Karpas-422 (cell line): ENCODE measurements around the gene UNKL. TPM values are rescaled to one million over a fixed set of nuclear protein-coding genes. Genes with fewer than 3 reads are reported as not detected.

Experiments
- DNase-seq: peaks from one replicate; pipeline ENCODE4 v3.0.0-alpha.2; 2015
- H2AFZ ChIP-seq: fragments of 200-600 bp; sonication (generic); 2 replicates; pipeline ENCODE4 v1.6.1; 2014; ENCODE audit warnings: antibody characterized with exemption, low read length, mixed read lengths
- H3K27ac ChIP-seq: fragments of 200-600 bp; sonication (generic); 2 replicates; pipeline ENCODE4 v1.5.1; 2014; ENCODE audit warnings: mild to moderate bottlenecking, low read length, moderate library complexity
- H3K27me3 ChIP-seq: fragments of 200-600 bp; sonication (generic); 2 replicates; pipeline ENCODE4 v1.6.1; 2014; ENCODE audit warnings: low read length, mixed read lengths
- H3K36me3 ChIP-seq: fragments of 200-600 bp; sonication (generic); 2 replicates; pipeline ENCODE4 v1.6.1; 2014; ENCODE audit warnings: low read length, mixed read lengths; ENCODE audit not compliant: insufficient read depth
- H3K4me1 ChIP-seq: fragments of 200-600 bp; sonication (generic); 2 replicates; pipeline ENCODE4 v1.6.1; 2014; ENCODE audit warnings: mild to moderate bottlenecking, low read length, mixed read lengths
- H3K4me2 ChIP-seq: fragments of 200-600 bp; sonication (generic); 2 replicates; pipeline ENCODE4 v1.6.1; 2014; ENCODE audit warnings: low read length, low read depth, mild to moderate bottlenecking; ENCODE audit not compliant: poor library complexity, severe bottlenecking
- H3K4me3 ChIP-seq: fragments of 200-600 bp; sonication (generic); 2 replicates; pipeline ENCODE4 v1.5.1; 2014; ENCODE audit warnings: mild to moderate bottlenecking, antibody characterized with exemption, low read length, mixed read lengths
- H3K79me2 ChIP-seq: fragments of 200-600 bp; sonication (generic); 2 replicates; pipeline ENCODE4 v1.6.1; 2014; ENCODE audit warnings: mild to moderate bottlenecking, low read length, mixed read lengths
- H3K9ac ChIP-seq: fragments of 200-600 bp; sonication (generic); 2 replicates; pipeline ENCODE4 v1.6.0; 2014; ENCODE audit warnings: low read length
- H3K9me2 ChIP-seq: fragments of 200-600 bp; sonication (generic), shearing (Covaris generic); replicated peaks from 2 replicates; pipeline ENCODE4 v1.6.0; 2014; ENCODE audit warnings: mild to moderate bottlenecking, low read length, moderate library complexity; ENCODE audit not compliant: insufficient read depth
- H3K9me3 ChIP-seq: fragments of 300-700, 200-600 bp; sonication (generic); 2 replicates; pipeline ENCODE4 v1.6.1; 2014; ENCODE audit warnings: low read length, mixed read lengths
- H4K20me1 ChIP-seq: fragments of 200-600 bp; sonication (generic); 2 replicates; pipeline ENCODE4 v1.6.1; 2014; ENCODE audit warnings: mild to moderate bottlenecking, antibody characterized with exemption, low read length, low read depth; ENCODE audit not compliant: insufficient read depth
- total RNA-seq: library from RNA; depleted of rRNA; stranded (reverse); fragments of >200 nt; shearing (Covaris generic); gene quantifications from 2 replicates; pipeline ENCODE4 v1.2.3, GENCODE V29; 2014; ENCODE audit warnings: low replicate concordance

UNKL gene
- total RNA-seq, 1 experiment from 2014 or later, result 20.8 TPM

DNA sequence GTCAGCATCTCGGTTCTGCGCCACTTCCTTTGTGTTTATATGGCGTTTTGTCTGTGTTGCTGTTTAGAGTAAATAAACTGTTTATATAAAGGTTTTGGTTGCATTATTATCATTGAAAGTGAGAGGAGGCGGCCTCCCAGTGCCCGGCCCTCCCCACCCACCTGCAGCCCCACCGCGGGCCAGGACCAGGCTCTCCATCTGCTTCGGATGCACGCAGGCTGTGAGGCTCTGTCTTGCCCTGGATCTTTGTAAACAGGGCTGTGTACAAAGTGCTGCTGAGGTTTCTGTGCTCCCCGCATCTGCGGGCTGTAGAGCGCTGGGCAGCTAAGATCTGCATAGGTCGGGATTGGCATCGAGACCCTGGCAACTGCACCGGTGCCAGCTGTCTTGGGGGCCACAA, 89.2 kb downstream of the UNKL start:
- Histone ChIP-seq H3K27ac (no peak overlapping the region), H3K36me3 (0 out of 2 replicates have a peak, but pooled peaks cover 3% of the 10 kb centered on the region), H3K9me3 (peaks cover 4% of the 10 kb centered on the region), H3K4me3 (no peak overlapping the region), H3K4me2 (no peak overlapping the region), H3K79me2 (no peaks in the 10 kb centered on the region), H3K4me1 (no peaks in the 10 kb centered on the region), H2AFZ (no peak overlapping the region), H3K9ac (no peak overlapping the region), H3K9me2 (no peaks in the 10 kb centered on the region), H4K20me1 (no peaks in the 10 kb centered on the region), H3K27me3 (no peaks in the 10 kb centered on the region)
- DNase-seq, result no peak

- Histone ChIP-seq H4K20me1 (no peaks in the 10 kb centered on the region), H3K27me3 (no peaks in the 10 kb centered on the region), H3K4me2 (no peak overlapping the region), H2AFZ (no peak overlapping the region), H3K4me3 (no peak overlapping the region), H3K9me2 (no peaks in the 10 kb centered on the region), H3K9ac (no peak overlapping the region), H3K9me3 (no peaks in the 10 kb centered on the region), H3K4me1 (no peaks in the 10 kb centered on the region), H3K36me3 (0 out of 2 replicates have a peak, but pooled peaks cover 5% of the 10 kb centered on the region), H3K27ac (no peak overlapping the region), H3K79me2 (no peaks in the 10 kb centered on the region)
- no peak for DNase-seq
Measured at GRCh38 chr16:1324286-1324826, 90.1 kb downstream of the UNKL start.

GRCh38 chr16:1323296-1324239, 90.9 kb downstream of the UNKL start:
- Histone ChIP-seq H3K4me1 (no peaks in the 10 kb centered on the region), H3K4me2 (no peak overlapping the region), H3K79me2 (no peaks in the 10 kb centered on the region), H4K20me1 (peaks cover under 1% of the 10 kb centered on the region; the same call in 1 of the 2 replicates), H2AFZ (no peak overlapping the region), H3K27ac (no peak overlapping the region), H3K27me3 (no peaks in the 10 kb centered on the region), H3K9ac (no peak overlapping the region), H3K4me3 (no peak overlapping the region), H3K9me3 (no peaks in the 10 kb centered on the region), H3K36me3 (peaks cover 6% of the 10 kb centered on the region; the same call in 1 of the 2 replicates), H3K9me2 (no peaks in the 10 kb centered on the region)
- DNase-seq, result no peak

- H3K4me3 ChIP-seq, result no peak overlapping the region
- no peaks in the 10 kb centered on the region for H3K27me3 ChIP-seq
- no peak for DNase-seq
- no peaks in the 10 kb centered on the region for H3K9me3 ChIP-seq
- H3K27ac ChIP-seq, result no peak overlapping the region
- no peak overlapping the region for H2AFZ ChIP-seq
- H3K36me3 ChIP-seq, result peaks cover 17% of the 10 kb centered on the region
- H3K9me2 ChIP-seq, result no peaks in the 10 kb centered on the region
- peaks cover 10% of the 10 kb centered on the region for H4K20me1 ChIP-seq
- H3K9ac ChIP-seq, result no peak overlapping the region
- H3K4me2 ChIP-seq, result no peak overlapping the region
- H3K4me1 ChIP-seq, result no peaks in the 10 kb centered on the region
- peaks cover under 1% of the 10 kb centered on the region; the same call in 1 of the 2 replicates for H3K79me2 ChIP-seq
Measured at GRCh38 chr16:1322407-1322806, 92.1 kb downstream of the UNKL start.

GRCh38 chr16:1320658-1321240, 93.8 kb downstream of the UNKL start:
- H3K36me3 ChIP-seq, result peaks cover 27% of the 10 kb centered on the region
- H3K9ac ChIP-seq, result no peak overlapping the region
- no peak for DNase-seq
- no peak overlapping the region for H2AFZ ChIP-seq
- no peak overlapping the region for H3K27ac ChIP-seq
- H3K4me2 ChIP-seq, result no peak overlapping the region
- peaks cover 13% of the 10 kb centered on the region for H4K20me1 ChIP-seq
- no peaks in the 10 kb centered on the region for H3K4me1 ChIP-seq
- H3K27me3 ChIP-seq, result no peaks in the 10 kb centered on the region
- H3K4me3 ChIP-seq, result no peak overlapping the region
- peaks cover 8% of the 10 kb centered on the region; the same call in 1 of the 2 replicates for H3K79me2 ChIP-seq
- no peaks in the 10 kb centered on the region for H3K9me2 ChIP-seq
- H3K9me3 ChIP-seq, result no peaks in the 10 kb centered on the region

DNA sequence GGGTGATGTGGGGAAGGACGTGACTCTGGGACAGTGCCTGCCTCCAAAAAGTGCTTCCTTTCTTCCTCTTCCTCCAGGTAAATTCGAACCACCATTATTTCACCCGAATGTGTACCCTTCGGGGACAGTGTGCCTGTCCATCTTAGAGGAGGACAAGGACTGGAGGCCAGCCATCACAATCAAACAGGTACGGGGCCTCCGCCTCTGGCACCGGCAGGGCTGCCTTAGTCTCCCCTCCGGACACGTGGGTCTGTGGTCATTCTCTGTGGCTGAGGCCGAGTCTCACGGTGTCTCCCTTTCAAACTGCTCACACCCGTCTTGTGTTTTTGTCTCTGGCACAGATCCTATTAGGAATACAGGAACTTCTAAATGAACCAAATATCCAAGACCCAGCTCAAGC, 94.4 kb downstream of the UNKL start:
- Histone ChIP-seq H3K4me1 (no peaks in the 10 kb centered on the region), H3K27ac (no peak overlapping the region), H2AFZ (no peak overlapping the region), H3K27me3 (no peaks in the 10 kb centered on the region), H3K79me2 (peaks cover 15% of the 10 kb centered on the region), H3K9ac (no peak overlapping the region), H3K9me3 (no peaks in the 10 kb centered on the region), H4K20me1 (peaks cover 13% of the 10 kb centered on the region), H3K36me3 (peaks cover 31% of the 10 kb centered on the region), H3K4me2 (no peak overlapping the region), H3K4me3 (no peak overlapping the region), H3K9me2 (no peaks in the 10 kb centered on the region)
- no peak for DNase-seq

GRCh38 chr16:1319041-1319440, 95.5 kb downstream of the UNKL start:
- H3K27me3 ChIP-seq, result no peaks in the 10 kb centered on the region
- no peak overlapping the region for H3K9ac ChIP-seq
- no peaks in the 10 kb centered on the region for H3K4me1 ChIP-seq
- peaks cover 18% of the 10 kb centered on the region for H4K20me1 ChIP-seq
- no peak overlapping the region for H3K4me3 ChIP-seq
- no peaks in the 10 kb centered on the region for H3K9me2 ChIP-seq
- H2AFZ ChIP-seq, result no peak overlapping the region
- H3K9me3 ChIP-seq, result no peaks in the 10 kb centered on the region
- no peak overlapping the region for H3K27ac ChIP-seq
- H3K4me2 ChIP-seq, result no peak overlapping the region
- DNase-seq, result no peak
- peaks cover 25% of the 10 kb centered on the region for H3K79me2 ChIP-seq
- peaks cover 32% of the 10 kb centered on the region for H3K36me3 ChIP-seq

GRCh38 chr16:1318268-1318545, 96.3 kb downstream of the UNKL start:
- no peaks in the 10 kb centered on the region for H3K4me1 ChIP-seq
- H4K20me1 ChIP-seq, result peaks cover 25% of the 10 kb centered on the region
- no peak overlapping the region for H3K4me3 ChIP-seq
- H3K9ac ChIP-seq, result no peak overlapping the region
- H3K36me3 ChIP-seq, result peaks cover 36% of the 10 kb centered on the region
- H2AFZ ChIP-seq, result no peak overlapping the region
- no peaks in the 10 kb centered on the region for H3K9me2 ChIP-seq
- no peak for DNase-seq
- H3K4me2 ChIP-seq, result no peak overlapping the region
- H3K9me3 ChIP-seq, result no peaks in the 10 kb centered on the region
- H3K27ac ChIP-seq, result no peak overlapping the region
- H3K79me2 ChIP-seq, result peaks cover 32% of the 10 kb centered on the region
- H3K27me3 ChIP-seq, result no peaks in the 10 kb centered on the region
